Rectal smooth muscle tissue (tissue), 1 donor: Measurements from ENCODE around the gene GSTA5.
"Not testable (repeated sequence)": the region's sequence is repeated elsewhere in the genome, so short reads cannot be mapped to it uniquely, and the experiment has no call there.

Experiments used
- H3K27ac ChIP-seq: one replicate; pipeline ENCODE4 v1.7.0; 2013; ENCODE audit warnings: low read depth, low read length, inconsistent platforms
- H3K27me3 ChIP-seq: one replicate; pipeline ENCODE4 v1.7.0; 2013; ENCODE audit warnings: low read length; ENCODE audit not compliant: control insufficient read depth, insufficient read depth
- H3K36me3 ChIP-seq: one replicate; pipeline ENCODE4 v1.7.0; 2013; ENCODE audit warnings: low read length; ENCODE audit not compliant: control insufficient read depth, insufficient read depth
- H3K4me1 ChIP-seq: one replicate; pipeline ENCODE4 v1.7.0; 2013; ENCODE audit warnings: low read length; ENCODE audit not compliant: control insufficient read depth, insufficient read depth
- H3K4me3 ChIP-seq: one replicate; pipeline ENCODE4 v1.7.0; 2013; ENCODE audit warnings: low read length
- H3K9ac ChIP-seq: one replicate; pipeline ENCODE4 v1.7.0; 2013; ENCODE audit warnings: low read length

GSTA5 gene

DNA sequence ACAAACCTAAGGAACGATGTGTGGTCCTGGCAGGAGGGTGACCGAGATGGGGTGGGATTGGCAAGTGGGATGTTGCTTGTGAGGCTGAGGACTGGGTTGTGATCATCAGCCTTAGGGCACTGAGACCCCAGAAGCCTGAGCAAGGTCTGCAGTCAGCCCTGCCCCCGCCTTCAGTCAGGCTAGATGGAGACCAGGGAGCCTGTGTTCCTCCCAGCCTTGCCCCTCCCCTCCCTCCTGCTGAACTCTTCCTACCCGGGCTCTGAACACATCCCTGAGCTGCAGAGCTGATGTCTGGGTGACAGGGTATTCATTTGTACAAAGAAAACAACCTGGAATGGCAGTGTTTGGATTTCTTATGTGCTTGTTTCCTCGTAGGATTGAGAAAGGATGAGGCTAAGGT, 28.3 kb upstream of the GSTA5 start:
- not testable (repeated sequence) for H3K9ac ChIP-seq, H3K27me3 ChIP-seq, H3K36me3 ChIP-seq, H3K4me3 ChIP-seq, H3K4me1 ChIP-seq, H3K27ac ChIP-seq

DNA sequence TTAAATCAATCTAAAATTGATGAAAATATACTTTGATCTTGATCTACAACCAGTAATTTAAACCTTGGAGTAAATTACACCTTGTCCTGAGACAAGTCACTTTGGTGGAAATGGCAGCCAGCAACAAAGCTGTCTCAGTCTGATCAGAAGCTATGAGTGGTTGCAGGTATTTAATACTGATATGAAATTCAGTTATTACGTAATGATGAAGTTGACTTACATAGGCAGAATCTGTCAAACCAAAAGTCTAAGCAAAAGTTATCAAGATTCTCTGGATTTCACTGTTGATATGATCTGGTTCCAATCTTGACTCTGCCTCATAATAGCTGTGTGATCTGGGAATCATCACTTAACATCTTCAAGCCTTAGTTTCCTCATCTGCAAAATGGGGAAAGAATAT, 27.6 kb upstream of the GSTA5 start:
- no peak overlapping the region for H3K9ac ChIP-seq
- no peak overlapping the region for H3K4me3 ChIP-seq
- no peaks in the 10 kb centered on the region for H3K4me1 ChIP-seq
- no peak overlapping the region for H3K27ac ChIP-seq
- no peaks in the 10 kb centered on the region for H3K27me3 ChIP-seq
- H3K36me3 ChIP-seq: no peaks in the 10 kb centered on the region

DNA sequence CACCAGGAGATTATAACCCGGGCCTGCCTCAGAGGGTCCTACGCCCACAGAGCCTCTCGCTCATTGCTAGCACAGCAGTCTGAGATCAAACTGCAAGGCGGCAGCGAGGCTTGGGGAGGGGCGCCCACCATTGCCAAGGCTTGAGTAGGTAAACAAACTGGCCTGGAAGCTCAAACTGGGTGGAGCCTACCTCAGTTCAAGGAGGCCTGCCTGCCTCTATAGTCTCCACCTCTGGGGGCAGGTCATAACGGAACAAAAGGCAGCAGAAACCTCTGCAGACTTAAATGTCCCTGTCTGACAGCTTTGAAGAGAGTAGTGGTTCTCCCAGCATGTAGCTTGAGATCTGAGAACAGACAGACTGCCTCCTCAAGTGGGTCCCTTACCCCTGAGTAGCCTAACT, 20.5 kb upstream of the GSTA5 start:
- not testable (repeated sequence) for H3K27ac ChIP-seq, H3K4me3 ChIP-seq, H3K36me3 ChIP-seq, H3K27me3 ChIP-seq, H3K9ac ChIP-seq, H3K4me1 ChIP-seq

DNA sequence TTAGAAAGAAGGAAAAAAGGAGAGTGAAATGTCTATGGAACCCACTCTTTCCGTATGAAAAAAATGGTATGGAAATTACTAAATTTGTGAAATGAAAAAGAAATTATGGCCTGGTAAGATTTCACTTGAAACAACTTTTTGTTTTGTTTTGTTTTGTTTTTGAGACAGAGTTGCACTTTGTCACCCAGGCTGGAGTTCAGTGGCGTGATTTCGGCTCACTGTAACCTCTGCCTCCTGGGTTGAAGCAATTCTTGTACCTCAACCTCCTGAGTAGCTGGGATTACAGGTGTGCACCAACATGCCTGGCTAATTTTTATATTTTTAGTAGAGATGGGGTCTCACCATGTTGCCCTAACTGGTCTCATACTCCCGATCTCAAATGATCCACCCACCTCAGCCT, 17.8 kb upstream of the GSTA5 start:
- H3K9ac ChIP-seq: no peak overlapping the region
- H3K36me3 ChIP-seq: no peaks in the 10 kb centered on the region
- H3K27ac ChIP-seq: no peak overlapping the region
- no peak overlapping the region for H3K4me3 ChIP-seq
- H3K27me3 ChIP-seq: no peaks in the 10 kb centered on the region
- H3K4me1 ChIP-seq: no peaks in the 10 kb centered on the region

DNA sequence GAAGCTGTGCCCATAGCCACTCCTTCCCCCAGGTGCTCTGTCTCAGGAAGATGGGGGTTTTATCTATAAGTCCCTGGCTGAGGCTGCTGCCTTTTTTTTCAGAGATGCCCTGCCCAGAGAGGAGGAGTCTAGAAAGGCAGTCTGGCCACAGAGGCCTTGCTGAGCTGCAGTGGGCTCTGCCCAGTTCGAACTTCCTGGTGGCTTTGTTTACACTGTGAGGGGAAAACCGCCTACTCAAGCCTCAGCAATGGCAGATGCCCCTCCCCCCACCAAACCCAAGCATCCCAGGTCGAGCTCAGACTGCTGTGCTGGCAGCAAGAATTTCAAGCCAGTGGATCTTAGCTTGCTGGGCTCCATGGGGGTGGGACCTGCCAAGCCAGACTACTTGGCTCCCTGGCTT, 15.5 kb upstream of the GSTA5 start:
- not testable (repeated sequence) for H3K27ac ChIP-seq, H3K9ac ChIP-seq, H3K4me3 ChIP-seq, H3K36me3 ChIP-seq, H3K27me3 ChIP-seq, H3K4me1 ChIP-seq

DNA sequence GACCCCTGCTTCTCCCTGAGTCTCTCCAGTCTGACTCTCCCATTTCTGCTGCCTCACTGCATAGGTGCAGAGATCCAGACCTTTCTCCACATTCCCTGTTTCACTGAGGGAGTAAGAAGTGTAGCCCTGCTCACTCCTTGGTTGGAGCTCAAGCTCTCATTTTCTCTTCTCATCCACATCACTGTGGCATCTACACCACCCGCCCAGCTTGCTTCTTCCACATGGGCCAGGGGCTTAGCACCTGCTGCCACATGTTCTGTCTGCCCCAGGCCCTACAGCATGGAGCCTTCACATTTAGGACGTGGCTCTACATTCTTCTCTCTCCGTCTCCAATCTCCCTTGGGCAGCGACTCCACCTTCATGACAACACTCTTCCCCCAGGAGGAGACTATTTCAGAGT, 8.5 kb upstream of the GSTA5 start:
- Histone ChIP-seq H3K27me3 (no peaks in the 10 kb centered on the region), H3K4me1 (no peaks in the 10 kb centered on the region), H3K4me3 (no peak overlapping the region), H3K9ac (no peak overlapping the region), H3K36me3 (no peaks in the 10 kb centered on the region), H3K27ac (no peak overlapping the region)

DNA sequence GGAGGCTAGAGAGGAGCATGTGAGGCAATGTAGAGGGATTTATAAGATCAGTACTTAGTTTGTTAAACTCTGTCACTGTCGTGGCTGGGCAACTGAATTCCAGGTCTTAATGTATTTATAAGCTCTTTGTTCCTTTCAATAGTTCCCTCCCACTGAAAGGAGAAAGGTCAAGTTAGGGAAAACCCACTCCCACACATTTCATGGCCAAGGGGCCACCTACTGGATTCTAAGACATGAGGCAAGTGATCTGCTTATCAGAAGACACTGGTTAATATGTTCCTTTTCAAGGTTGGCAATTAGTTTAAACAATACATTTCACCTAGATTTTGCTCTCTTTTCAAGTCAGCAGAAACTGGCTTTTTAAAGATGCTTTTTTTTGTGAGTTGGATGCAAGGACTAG, 5.4 kb upstream of the GSTA5 start:
- no peaks in the 10 kb centered on the region for H3K4me1 ChIP-seq
- H3K4me3 ChIP-seq: no peak overlapping the region
- H3K9ac ChIP-seq: no peak overlapping the region
- H3K36me3 ChIP-seq: no peaks in the 10 kb centered on the region
- H3K27ac ChIP-seq: no peak overlapping the region
- H3K27me3 ChIP-seq: no peaks in the 10 kb centered on the region

DNA sequence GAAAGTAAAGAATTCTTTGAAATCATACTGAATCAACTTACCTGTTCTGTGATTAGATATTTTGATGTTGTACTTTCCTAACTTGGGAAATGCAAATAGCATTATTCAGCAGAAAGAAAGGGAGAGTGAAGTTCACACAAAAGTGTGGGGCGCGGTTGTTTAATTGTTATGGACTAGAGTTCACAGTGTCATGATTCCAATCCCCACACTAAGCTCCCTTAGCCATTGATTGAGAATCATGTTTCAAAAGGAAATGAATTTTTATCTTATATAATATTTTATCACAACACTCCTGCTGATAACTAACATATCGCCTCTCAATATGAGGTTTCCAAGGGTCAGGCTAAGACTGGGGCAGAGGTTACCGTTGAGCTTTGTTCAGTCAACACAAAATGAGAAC, 3.0 kb upstream of the GSTA5 start:
- Histone ChIP-seq H3K4me1 (no peaks in the 10 kb centered on the region), H3K27ac (no peak overlapping the region), H3K4me3 (no peak overlapping the region), H3K9ac (no peak overlapping the region), H3K27me3 (no peaks in the 10 kb centered on the region), H3K36me3 (no peaks in the 10 kb centered on the region)

DNA sequence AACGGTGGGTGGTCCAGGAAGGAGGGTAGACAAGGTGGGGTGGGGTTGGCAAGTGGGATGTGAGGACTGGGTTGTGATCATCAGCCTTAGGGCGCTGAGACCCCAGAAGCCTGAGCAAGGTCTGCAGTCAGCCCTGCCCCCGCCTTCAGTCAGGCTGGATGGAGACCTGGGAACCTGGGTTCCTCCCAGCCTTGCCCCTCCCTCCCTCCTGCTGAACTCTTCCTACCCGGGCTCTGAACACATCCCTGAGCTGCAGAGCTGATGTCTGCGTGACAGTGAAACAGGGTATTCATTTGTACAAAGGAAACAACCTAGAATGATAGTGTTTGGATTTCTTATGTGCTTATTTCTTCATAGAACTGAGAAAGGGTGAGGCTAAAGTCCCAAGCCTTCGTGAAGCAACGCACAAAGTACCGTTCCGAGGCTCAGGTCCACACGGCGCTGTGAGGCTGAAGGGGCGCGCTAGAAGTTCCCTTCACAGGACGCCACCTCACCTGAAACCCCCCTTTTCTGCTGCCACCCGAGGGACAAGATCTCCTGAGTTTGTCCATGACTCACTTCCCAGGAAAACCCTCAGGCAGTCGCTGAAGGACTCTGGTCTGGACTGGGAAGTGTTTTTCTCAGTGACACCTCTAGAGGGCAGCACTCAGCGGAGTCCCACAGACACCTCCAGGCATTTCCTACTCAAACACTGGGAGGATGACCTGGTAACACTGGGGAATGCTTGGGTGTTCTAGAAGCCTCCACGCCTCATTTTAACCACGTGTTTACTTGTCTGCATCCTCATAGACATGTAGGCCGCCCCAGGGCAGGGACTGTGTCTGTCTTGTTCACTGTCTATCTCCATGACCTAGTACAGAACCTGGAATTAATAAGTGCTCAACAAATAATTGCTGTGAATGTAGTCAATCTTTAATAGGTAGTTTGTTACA, 1.2 kb downstream of the GSTA5 start:
- no peak overlapping the region for H3K4me3 ChIP-seq
- no peaks in the 10 kb centered on the region for H3K36me3 ChIP-seq
- no peak overlapping the region for H3K9ac ChIP-seq
- H3K27ac ChIP-seq: no peak overlapping the region
- H3K4me1 ChIP-seq: no peaks in the 10 kb centered on the region
- no peaks in the 10 kb centered on the region for H3K27me3 ChIP-seq

DNA sequence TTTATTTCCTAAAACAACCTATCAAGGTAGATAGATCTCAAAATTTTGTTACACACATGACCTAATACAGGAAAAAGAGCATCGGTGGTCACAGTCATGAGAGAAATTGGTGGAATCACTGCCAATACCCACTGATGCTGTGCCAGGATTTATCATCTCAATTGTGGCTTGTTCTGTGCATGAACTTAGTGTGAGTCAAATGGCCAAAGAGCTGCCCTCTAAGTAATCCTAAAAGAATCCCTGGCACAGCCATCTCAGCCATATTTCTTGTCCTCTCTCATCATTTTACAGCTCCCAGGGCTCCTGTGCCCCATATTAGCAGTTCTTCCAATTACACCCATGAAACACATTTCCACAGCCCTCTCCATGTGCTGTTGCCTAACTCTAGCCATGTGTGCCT, 6.1 kb downstream of the GSTA5 start:
- H3K9ac ChIP-seq: no peak overlapping the region
- H3K27ac ChIP-seq: no peak overlapping the region
- H3K4me3 ChIP-seq: no peak overlapping the region
- H3K4me1 ChIP-seq: no peaks in the 10 kb centered on the region
- H3K36me3 ChIP-seq: no peaks in the 10 kb centered on the region
- no peaks in the 10 kb centered on the region for H3K27me3 ChIP-seq

DNA sequence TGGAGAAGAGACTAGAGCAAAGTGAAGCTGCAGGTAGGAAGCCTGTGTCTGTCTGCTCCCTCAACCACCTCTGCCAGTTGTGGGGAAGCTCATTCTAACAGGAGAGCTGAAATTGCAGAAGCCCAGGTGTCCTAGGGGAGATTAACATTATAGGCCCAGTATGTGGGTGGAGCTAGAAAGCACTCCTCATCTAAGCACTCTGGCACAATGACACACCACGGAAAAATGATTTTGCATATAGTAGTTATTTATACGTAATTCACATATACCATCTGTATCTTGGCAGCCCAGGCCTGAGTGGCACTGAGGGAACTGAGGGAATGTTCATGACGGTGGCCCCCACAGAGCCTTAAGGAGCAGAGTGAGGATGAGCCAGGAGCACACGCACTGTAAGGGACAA, 9.7 kb downstream of the GSTA5 start:
- not testable (repeated sequence) for H3K4me3 ChIP-seq, H3K4me1 ChIP-seq

DNA sequence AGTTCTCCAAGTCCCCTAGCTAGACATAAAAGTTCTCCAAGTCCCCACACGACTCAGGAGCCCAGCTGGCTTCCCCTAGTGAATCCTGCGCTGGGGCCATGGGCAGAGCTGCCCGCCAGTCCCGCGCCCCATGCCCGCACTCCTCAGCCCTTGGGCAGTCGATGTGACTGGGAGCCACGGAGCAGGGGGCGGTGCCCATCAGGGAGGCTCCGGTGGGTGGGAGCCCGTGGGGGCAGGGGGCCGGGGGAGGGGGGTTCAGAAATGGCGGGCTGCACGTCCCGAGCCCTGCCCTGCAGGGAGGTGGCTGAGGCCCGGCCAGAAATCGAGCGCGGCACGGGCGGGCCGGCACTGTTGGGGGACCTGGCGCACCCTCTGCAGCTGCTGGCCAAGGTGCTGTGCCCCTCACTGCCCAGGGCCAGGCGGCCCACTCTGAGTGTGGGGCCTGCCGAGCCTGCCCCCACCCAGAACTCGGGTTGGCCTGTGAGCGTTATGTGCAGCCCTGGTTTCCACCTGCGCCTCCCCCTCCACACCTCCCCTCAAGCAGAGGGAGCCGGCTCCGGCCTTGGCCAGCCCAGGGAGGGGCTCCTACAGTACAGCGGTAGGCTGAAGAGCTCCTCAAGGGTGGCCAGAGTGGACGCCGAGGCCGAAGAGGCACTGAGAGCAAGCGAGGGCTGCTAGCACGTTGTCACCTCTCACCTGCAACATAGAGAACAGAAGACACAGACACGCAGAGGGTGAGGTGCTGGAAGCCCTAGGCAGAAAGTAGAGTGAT, 11.4 kb downstream of the GSTA5 start:
- Histone ChIP-seq H3K4me1 (no peaks in the 10 kb centered on the region), H3K4me3 (no peak overlapping the region), H3K27ac (no peak overlapping the region), H3K36me3 (no peaks in the 10 kb centered on the region), H3K27me3 (no peaks in the 10 kb centered on the region), H3K9ac (no peak overlapping the region)

More for the DNA sequence above, 9.7 kb downstream of the GSTA5 start:
- H3K27me3 ChIP-seq, H3K27ac ChIP-seq, H3K36me3 ChIP-seq, H3K9ac ChIP-seq: not testable (repeated sequence)

DNA sequence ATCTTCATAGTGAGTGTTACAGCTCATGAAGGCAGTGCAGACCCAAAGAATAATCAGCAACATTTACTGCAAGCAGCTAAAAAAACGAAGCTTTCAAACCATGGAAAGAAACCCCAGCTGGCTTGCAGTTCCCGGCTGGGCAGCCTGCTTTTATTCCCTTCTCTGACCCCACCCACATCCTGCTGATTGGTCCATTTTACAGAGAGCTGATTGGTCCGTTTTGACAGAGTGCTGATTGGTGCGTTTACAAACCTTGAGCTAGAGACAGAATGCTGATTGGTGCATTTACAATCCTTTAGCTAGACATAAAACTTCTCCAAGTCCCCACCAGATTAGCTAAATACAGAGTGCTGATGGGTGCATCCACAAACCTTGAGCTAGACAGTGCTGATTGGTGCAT, 12.0 kb downstream of the GSTA5 start:
- not testable (repeated sequence) for H3K9ac ChIP-seq, H3K4me3 ChIP-seq, H3K27ac ChIP-seq, H3K36me3 ChIP-seq, H3K27me3 ChIP-seq, H3K4me1 ChIP-seq
